Measurements from ENCODE around the gene TSPYL4. TPM values are rescaled to one million over a fixed set of nuclear protein-coding genes. Genes with fewer than 3 reads are reported as not detected.

The TSPYL4 gene
- total RNA-seq, 1 experiment from 2014 or later = 22.0 TPM

DNA sequence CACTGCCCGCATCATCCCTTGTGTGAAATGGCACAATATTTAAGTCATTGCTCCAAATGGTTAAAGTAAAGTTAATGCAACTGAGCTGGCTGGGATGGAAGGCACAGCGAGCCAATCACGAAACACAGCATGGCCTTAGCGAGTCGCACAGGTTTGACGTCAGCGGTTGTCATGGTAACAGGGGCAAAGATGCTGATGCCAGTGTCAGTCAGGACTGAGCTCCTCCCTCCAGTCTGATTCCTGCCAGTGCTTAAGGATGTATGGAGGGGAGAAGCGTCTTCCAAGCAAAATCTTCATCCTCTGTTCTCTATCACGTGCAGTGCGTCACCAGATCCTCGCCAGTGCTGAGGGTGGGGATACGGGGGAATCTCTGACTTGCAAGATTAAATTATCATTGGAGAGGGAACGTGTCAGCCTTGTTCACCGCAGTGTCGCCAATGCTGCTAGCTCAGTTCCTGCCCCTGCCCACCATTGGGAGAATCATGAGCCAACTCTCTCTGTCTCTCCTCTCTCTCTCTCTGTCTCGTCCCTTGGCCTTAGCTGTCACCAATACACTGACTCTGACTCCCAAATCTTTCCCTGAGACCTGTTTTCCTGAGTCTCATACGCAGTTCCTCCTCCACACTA, 24.5 kb downstream of the TSPYL4 start:
- DNase-seq (ENCODE audit: low spot score) = peak; percentile 97

DNA sequence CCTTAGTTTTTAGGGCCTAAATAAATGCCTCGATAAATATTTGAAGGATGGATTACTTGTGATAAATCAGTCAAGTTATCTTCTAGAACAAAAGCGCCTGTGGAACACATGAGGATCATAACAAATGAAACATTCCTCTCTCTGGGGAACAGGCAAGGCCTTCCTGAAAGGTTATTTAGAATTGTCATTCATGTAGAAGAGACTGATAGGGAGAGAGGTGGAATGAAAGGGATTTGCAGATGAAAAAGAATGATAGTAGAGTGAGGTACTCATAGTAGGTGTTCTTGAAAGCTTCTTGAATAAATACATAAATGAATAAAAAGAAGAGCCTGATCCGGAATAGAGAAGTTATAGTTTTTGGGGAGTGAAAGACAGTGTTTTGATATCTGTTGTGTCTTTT, 30.5 kb downstream of the TSPYL4 start:
- no peak for DNase-seq (ENCODE audit: low spot score)

DNA sequence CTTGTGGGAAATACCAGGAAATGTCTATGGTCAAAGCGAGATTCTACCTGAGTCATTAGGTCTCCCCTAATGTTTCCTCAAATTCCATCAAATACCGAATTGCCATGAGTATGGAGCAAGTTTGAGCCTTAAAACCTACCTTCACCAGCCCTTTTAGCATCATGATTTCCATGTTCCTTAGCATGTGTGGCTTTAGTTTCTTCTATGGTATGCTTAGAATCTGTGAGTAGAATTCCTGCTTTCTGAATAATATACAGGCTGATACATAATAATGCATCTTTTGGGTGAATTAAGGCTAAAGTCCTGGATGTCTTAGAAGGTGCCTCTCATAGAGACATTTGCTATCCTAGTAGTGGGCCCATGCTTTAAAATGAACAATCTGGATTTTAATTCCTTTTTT, 32.0 kb downstream of the TSPYL4 start:
- no peak for DNase-seq (ENCODE audit: low spot score)

DNA sequence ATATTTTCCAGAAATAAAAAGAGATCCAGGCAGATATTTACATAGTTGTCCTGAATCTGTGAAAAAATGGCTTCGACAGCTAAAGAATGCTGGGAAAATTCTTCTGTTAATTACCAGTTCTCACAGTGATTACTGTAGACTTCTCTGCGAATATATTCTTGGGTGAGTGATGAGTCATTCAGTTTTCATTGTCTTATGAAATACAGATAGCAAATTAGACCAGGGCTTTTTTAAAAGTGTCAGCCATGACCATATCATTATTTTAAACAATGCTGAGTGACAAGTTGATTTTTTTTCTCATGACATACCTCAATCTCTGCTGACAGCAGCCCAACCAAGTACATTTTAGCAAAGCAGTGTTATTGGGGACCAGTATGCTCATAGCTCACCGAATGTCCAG, 32.8 kb downstream of the TSPYL4 start:
- DNase-seq (ENCODE audit: low spot score) = peak; percentile 11

DNA sequence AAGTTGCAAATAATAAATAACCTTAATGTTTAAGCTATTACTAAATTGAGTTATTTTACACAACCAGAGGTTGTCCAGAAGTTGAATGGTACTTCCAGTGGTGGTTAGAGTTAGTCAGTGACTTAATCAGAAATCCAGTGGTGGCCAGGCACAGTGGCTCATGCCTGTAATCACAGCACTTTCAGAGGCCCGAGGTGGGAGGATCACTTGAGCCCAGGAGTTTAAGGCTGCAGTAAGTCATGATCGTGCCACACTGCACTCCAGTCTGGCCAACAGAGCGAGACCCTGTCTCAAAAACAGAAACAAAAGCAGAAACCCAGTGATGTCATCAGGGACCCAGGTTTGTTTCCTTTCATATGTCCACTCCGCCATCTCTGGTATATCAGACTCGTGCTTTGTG, 35.0 kb downstream of the TSPYL4 start:
- DNase-seq (ENCODE audit: low spot score) = no peak

DNA sequence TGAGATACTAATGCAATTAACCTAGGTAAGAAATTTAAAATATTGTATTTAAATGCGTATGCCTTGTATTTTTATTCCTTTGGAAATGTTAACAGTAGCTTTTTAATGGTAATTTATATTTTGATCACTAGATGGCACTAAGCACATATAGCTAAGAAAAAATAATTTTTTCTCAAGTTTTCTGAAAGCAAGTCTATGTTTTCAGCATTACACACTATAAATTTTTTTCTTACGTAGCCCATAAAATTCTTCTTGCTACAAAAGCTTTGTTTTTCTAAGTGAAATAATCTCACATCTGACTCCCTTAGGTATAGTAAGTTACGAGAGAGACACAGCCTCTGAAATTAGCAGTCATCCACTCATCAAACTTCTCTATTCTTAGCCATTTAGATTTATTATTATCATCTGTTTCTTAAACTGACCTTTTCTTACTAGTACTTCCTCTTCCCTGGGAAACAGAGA, 35.7 kb downstream of the TSPYL4 start:
- no peak for DNase-seq (ENCODE audit: low spot score)

DNA sequence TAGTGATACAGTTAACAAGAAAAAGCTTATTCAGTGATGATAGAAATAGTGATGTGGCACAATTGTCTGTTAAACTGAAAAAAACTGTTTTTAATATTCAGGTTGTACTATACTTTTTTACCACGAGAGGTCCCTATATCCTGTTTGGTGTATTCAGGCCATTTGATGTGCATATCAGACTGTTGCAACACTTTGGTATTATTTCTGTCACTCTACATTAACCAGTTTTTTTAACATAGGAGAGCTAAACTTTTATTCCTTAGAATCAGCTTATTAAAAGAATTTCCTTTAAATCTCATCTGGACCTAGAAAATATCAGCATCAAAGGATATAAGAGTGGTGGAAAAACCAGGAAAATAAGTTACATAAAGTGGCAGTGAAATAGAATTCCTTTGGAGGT, 36.8 kb downstream of the TSPYL4 start:
- peak; percentile 12 for DNase-seq (ENCODE audit: low spot score)

DNA sequence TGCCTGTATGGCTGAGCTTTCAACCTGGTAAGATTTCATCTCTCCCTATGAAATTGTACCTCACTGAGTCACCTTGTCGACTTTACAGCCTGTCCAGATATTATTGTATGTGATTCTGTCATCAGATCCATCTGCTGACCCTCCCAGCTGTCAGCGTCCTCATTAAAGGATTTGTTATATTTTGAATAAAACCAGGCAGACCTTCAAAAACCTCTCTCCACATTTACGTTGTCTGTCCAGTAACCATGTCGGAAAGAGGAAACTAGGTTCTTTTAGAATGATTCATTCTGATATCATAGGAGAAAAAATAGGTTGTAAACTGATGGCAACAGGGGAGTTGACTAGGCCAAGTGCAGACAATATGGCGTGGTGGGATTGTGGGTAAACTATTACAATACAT, 38.5 kb downstream of the TSPYL4 start:
- no peak for DNase-seq (ENCODE audit: low spot score)

DNA sequence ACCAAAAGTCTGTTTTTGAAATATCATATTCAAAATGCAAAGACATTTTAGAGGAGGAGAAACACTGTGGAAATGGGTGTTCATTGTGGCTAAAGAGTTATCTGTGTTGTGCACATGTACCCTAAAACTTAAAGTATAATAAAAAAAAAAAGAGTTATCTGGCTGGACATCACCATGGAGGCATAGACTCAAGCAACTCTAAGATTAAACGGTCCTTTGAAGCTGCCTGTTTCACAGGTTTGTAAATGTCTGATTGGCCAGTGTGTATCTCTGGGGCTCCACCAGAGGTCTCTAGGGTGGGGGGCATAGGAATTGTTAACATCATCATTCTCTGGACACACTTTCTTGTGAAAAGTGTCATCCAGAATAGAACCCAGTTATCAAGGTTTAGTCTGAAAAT, 39.2 kb downstream of the TSPYL4 start:
- no peak for DNase-seq (ENCODE audit: low spot score)

DNA sequence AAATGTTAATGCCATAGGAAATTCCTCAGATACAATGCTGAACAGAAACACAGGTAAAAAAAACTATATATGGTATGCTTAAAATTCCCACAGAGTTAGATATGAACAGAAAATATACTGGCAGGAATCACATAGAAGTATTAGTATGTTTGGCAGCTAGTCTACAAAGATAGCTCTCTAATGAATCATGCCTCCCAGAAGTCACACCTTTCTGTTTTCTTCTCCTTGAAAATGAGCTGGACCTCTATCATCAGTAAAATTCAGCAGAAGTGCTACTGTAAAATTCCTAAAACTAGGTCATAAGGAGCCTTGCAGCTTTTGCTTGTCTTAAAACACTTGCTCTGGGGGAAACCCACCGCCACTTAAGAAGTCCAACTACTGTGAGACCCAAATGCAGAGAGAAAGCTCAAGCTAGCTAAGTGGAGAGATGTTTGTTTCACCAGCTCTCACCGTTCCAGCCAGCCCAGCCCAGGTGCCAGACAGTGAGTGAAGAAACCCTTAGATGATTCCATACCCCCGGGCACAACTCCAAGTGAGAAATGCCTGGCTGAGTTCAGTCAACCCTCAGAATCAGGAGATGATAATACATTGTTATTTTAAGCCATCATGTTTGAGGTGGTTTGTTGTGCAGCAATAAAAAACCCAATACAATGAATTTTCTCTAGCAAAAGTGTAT, 43.0 kb downstream of the TSPYL4 start:
- peak; percentile 33 for DNase-seq (ENCODE audit: low spot score)

DNA sequence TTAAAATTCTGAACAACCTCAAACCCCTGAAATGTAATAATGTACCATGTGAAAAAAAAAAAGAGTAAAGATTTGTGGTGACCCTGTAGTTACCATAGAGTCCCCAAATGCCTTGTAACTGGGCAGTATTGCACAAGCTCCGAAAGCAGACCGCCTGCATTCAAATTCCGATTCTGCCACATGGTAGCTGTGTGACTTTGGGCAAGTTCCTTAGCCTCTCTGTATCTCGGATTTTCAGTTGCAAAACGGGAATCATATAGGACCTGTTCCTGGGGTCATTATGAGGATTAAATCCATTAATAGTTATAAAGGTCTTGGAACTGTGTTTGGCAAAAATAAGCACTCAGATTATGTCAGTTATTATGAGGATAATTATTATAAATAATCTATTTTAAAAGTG, 43.6 kb downstream of the TSPYL4 start:
- DNase-seq (ENCODE audit: low spot score) = no peak

DNA sequence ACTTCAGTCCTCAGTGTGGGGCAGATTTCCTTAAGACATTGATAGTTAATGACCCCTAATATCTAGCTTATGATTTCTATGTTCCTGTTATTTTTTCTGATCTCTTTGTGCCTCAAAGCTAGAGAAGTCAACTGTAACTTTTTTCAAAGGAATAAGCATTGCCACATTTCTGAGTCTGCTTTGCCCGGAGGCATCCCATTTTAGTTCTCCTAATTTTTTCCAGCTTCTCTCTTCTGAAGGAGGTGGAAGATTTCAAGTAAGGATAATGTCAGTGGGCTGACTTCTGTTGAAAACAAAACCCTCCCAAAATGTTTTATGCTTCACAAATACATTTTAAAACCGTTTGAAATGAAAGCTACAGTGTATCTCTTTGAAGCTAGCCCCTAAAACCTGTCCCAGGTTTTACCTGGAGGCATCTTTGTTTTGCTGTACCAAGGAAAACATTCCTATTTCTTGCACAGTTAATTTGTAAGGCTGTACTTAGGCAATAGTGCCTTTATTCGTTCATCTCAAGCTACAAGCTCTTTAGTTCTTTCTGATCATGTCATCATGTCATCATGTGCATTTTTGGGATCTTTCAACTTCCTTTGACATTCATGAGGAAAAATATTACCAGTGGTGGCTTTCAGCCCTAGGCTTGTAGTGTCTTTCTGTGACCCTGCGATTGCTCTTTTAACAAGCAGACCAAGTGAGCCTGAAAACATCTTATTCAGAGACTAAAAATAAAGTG, 45.7 kb downstream of the TSPYL4 start:
- DNase-seq (ENCODE audit: low spot score) = no peak

DNA sequence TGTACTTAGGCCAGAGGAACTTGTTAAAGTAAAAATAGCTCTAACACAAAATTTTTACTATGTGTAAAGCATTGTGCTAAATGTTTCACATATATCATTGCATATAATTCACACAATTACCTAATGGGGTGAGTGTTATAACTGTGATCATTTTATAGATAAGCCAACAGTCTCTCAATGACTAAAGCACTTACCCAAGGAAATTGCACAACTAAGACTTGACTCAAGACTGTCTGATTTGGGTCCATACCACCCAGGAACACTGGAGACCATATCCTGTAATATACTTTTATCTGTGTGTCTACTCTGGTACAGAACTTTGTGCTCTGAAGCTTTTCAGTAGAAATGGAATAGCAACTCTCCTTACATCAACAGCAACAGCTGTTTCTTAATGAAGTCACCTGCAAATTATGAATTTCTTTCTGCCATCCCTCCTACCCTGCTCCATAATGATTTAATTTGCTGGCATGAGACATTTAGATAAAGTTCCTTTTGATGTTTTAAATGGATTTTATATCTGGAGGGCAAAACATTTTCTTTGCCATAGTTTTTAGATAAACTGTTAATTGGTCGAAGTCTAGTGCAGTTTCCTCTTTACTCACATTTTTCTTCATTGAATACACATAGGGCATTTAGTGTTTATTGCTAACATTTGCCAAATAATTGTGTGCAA, 47.5 kb downstream of the TSPYL4 start:
- no peak for DNase-seq (ENCODE audit: low spot score)

DNA sequence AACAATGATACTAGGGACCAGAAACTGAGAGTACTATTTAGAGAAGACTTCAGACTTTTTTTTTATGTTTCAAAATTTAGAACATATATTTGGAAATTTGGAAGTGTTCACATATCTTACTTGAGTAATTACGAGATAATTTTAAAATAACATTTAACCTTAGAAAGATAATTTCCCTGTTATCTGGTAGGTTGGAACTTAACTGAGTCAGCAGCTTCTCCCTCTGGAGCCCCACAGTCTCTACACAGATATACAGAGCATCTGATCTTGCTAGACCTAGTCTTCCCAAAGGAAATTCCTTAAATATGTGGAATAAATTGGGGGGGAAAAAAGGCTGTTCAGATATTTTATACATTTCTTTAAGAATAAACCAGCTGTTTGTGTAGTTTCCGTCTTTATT, 48.6 kb downstream of the TSPYL4 start:
- no peak for DNase-seq (ENCODE audit: low spot score)

DNA sequence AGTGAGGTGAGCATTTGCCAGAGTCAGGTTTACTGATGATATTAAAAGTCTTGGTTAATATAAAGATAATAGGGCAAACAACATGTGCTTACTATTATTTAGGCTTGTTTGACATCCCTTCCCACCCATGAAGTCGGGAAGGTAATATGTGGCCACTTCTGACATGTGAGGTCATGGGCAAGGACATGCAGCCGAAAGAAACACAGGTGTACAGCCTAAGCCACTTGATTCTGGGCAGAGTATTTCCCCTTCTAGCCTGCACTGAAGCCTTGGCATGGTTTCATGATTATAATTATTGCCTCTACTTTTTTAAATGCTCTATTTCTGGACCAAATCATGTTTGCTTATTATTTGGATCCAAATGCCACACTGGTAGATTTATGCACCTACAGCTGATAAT, 52.3 kb downstream of the TSPYL4 start:
- DNase-seq (ENCODE audit: low spot score) = no peak

DNA sequence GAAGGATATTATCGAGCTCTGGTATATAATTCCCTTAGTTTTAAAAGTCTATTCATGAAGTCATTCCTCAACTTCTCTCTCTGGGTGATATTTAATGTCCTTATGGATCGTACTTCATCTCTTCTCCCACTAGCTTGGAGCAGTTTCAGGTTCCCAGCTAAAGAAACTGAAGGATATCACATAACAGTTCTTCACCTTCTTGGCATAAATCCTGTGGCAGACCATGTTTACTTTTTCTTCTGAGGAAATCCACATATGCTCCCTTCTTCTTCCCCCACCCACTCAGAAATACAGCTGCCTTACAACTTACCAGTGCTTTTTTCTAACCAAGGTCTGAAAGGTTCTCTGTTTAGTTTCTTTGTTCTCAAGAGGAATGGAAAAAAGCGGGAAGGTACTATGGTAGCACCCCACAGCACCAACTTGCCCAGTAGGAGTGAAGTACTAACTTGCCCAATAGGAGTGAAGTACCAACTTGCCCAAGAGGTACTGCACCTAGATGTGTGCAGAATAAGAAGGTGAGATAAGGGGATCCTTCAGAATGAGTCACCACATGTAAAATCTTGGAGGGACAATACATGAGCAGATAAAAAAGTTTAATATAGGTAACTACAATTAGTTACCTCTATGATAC, 53.1 kb downstream of the TSPYL4 start:
- no peak for DNase-seq (ENCODE audit: low spot score)

Other genes with a start within 250 kb of the TSPYL4 start
- 0.02 and 0.05 TPM in 2 replicates for gene FRK, start 193.2 kb downstream of the TSPYL4 start, total RNA-seq (2014; rRNA removed; shearing (Covaris generic))
- gene NT5DC1, start 153.2 kb downstream of the TSPYL4 start, total RNA-seq (2014; rRNA removed; shearing (Covaris generic)) = 5.2 and 10.3 TPM in 2 replicates
- gene COL10A1, start 127.9 kb downstream of the TSPYL4 start, total RNA-seq (2014; rRNA removed; shearing (Covaris generic)) = not detected in 2 replicates
- 71.0 and 80.4 TPM in 2 replicates for gene TSPYL1, start 25.9 kb upstream of the TSPYL4 start, total RNA-seq (2014; rRNA removed; shearing (Covaris generic))
- gene DSE, start 116.9 kb upstream of the TSPYL4 start, total RNA-seq (2014; rRNA removed; shearing (Covaris generic)) = 32.0 and 40.8 TPM in 2 replicates
- gene CALHM6, start 207.3 kb upstream of the TSPYL4 start, total RNA-seq (2014; rRNA removed; shearing (Covaris generic)) = not detected in 2 replicates

All from A172 (cell line).